GM18502 (cell line): ENCODE data around the gene SLC25A39.
A peak's percentile ranks its signal among the peaks of the same experiment; 100 is the strongest.
"Not testable (repeated sequence)": the region's sequence is repeated elsewhere in the genome, so short reads cannot be mapped to it uniquely, and the experiment has no call there.

Source experiments
- ATAC-seq: cut with Tn5 transposase; IDR thresholded peaks from one replicate; pipeline ENCODE4 v1.9.1; 2021; ENCODE audit warnings: mild to moderate bottlenecking; ENCODE audit not compliant: unreplicated experiment, poor library complexity

Gene SLC25A39

DNA sequence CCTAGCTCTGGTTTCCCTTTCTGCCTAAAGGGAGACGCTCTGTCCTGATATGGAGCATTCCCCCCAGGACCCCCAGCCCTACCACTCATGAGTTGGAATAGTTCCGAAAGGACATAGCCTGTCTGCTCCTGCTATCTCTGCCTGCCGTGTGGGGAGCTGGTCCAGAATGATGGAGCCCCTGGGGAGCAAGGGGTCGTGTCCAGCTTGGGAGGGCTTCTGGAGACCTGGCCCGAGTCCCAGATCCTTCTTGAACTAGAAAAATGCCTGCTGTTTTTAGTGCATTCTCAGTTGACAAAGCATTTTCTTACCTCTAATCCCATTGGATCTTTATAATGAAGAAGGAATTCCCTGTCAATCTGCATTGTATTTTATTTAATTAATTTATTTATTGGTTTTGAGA lies 11.3 kb upstream of the SLC25A39 start:
- no peak for ATAC-seq

GRCh38 chr17:44335564-44335963 lies 10.9 kb upstream of the SLC25A39 start:
- ATAC-seq, result no peak

- ATAC-seq, result no peak
These were observed 10.1 kb upstream of the SLC25A39 start for GRCh38 chr17:44334727-44335126.

DNA sequence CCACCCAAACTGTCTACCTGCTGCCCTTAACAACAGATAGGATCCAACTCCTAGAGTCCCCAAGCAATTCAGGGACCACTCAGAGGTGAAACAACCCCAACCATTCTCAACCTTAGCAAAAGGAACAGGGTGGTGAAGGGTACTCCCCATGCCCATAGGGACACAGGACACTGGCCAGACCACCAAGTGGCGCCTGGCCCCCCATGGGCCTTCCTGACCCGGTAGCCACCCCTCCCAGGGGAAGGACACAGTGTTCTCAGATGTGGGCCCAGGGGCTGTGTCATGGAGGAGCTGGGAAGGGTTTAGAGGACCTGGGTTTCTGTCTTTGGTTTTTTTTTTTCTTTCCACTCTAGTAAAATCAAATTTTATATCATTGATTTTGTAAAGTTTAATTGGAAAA lies 9.7 kb upstream of the SLC25A39 start:
- ATAC-seq, result no peak

GRCh38 chr17:44333371-44333770 lies 8.7 kb upstream of the SLC25A39 start:
- ATAC-seq, result no peak

- ATAC-seq, result no peak
These were observed 6.7 kb upstream of the SLC25A39 start for GRCh38 chr17:44331249-44331760.

DNA sequence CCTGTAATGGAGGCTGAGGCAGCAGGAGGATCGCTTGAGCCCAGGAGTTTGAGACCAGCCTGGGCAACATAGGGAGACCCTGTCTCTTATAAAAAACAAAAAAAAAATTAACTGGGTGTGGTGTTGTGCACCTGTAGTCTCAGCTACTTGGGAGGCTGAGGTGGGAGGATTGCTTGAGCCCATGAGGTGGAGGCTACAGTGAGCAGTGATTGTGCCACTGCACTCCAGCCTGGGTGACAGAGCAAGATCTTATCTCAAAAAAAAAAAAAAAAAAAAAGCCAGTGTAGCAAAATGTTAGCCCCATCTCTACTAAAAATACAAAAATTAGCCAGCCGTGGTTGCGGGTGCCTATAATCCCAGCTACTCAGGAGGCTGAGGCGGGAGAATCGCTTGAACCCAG lies 5.6 kb upstream of the SLC25A39 start:
- not testable (repeated sequence) for ATAC-seq

GRCh38 chr17:44329516-44329915 lies 4.9 kb upstream of the SLC25A39 start:
- not testable (repeated sequence) for ATAC-seq

GRCh38 chr17:44327715-44328449 lies 3.3 kb upstream of the SLC25A39 start:
- no peak for ATAC-seq

DNA sequence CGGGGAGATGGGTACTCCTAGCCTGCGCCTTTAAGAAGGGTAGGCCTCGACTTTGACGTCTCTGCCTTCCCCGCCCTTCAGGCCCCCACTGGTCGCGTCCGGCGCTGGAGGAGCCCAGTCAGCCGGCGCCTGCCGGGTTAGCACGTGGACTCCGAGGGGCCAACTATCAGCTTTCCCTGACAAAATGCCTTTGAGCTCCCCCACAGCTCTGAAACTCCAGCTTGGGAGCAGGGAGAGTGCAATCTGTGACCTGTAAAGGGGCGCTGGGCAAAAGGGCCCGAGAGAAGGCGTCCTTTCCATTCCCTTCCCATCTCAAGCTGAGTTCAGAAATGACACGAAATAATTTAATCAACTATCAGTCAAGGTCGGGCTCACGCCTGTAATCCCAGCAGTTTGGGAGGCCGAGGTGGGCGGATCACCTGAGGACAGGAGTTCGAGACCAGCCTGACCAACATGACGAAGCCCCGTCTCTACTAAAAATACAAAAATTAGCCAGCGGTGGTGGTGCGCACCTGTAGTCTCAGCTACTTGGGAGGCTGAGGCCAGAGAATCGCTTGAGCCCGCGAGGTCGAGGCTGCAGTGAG lies 2.3 kb upstream of the SLC25A39 start:
- ATAC-seq, result peak; percentile 45

GRCh38 chr17:44324092-44324570 lies 492 bp downstream of the SLC25A39 start:
- ATAC-seq, result peak; percentile 3

GRCh38 chr17:44323359-44324091 lies 1.1 kb downstream of the SLC25A39 start:
- ATAC-seq, result no peak

GRCh38 chr17:44322236-44322895 lies 2.3 kb downstream of the SLC25A39 start:
- no peak for ATAC-seq

- ATAC-seq, result no peak
These were observed 3.1 kb downstream of the SLC25A39 start for GRCh38 chr17:44321246-44322120.

- ATAC-seq, result no peak
These were observed 4.6 kb downstream of the SLC25A39 start for GRCh38 chr17:44320066-44320465.

- no peak for ATAC-seq
These were observed 6.3 kb downstream of the SLC25A39 start for GRCh38 chr17:44318077-44318892.

GRCh38 chr17:44317545-44317944 lies 7.1 kb downstream of the SLC25A39 start:
- ATAC-seq, result no peak

GRCh38 chr17:44315760-44316731 lies 8.6 kb downstream of the SLC25A39 start:
- ATAC-seq, result no peak
